Kidney capillary endothelial cell (primary cell): Measurements from ENCODE around the gene LSG1.

ENCODE experiments used
- DNase-seq: peaks from one replicate; pipeline ENCODE4 v3.0.0-alpha.2; 2018; ENCODE audit warnings: low spot score

The LSG1 gene

DNA sequence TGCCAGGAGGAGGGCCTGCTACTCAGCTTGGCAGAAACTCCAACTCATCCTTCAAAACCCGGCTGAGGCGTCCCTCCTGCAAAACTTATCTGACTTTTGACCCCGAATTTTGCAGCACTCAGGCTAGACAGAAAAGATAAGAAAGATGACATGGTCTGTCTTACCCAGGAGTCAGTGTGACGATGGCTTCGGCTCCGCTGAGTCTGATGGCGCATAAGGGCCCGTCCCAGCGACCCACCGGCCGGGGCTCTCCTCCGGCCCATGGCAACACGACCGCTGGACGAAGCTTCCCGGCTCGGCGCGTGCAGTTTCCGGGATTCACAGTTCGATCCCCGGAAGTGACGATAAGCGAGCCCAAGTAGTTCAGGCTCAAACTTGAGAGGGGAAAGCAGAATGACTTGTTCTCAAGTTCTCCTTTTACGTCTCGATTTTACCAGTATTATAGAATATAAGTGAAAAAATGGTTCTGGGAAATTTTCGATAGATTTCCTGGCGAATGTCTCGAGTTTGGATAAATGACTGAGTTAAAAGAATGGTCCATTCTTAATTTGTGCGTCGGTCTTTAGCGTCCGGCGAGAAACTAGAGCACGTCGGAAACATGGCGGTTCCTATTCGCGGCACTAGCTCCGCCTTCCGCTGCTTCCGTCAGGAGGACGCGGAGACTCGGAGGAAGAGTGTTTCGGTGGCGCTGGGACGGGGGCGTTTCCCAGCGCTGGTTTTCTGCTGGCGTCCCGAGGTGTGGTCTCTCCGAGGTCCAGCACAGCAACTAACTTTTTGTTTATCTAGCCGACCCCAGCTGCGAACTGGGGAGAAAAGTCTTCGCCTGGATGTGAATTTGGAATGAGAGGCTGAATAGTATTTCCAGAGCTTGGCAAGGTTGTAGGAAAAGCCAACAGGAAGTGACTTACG, at the start of gene LSG1:
Gene LSG1, minus strand, starts transcription at position 292 of the 909 bp plus-strand sequence. Its CDS starts 29 bp downstream, at position 263.
- peak; percentile 94 for DNase-seq

DNA sequence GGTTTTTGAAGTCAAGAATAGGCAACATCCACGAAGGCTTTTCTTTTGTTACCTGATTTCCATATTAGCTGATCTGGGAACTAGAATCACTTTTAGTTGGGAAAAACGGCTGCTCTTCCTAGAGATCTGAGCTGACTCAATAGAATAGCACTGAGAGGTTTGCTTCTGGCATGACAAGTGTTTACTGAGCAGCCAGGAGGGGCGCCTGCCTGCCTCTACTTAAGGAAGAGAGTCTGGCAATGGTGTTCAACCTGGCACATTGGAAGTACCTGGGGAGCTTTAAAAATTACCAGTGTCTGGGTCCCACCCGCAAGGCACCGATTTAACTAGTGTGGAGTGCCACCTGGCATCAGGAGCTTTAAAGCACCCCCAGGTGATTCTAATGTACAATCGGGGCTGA, 48.1 kb upstream of the LSG1 start:
- DNase-seq = no peak

DNA sequence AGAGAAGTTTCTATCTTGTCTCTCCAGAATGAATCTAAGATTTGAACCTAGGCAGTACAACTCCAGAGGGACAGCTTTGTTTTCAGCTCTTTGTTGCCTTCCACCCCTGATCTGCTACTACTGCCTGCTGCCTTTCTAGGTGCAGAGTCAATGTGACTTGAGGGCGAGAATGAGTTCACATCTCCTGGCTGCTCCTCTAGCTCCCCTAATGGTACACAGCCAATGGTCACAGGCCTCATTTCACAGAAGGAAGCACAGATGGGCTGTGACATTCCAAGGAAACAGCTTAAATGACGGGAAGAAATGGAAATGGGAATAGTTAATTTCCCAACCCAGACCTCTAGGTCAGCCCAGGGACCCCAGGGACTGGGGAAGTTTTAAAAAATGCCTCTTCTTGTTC, 46.1 kb upstream of the LSG1 start:
- no peak for DNase-seq

DNA sequence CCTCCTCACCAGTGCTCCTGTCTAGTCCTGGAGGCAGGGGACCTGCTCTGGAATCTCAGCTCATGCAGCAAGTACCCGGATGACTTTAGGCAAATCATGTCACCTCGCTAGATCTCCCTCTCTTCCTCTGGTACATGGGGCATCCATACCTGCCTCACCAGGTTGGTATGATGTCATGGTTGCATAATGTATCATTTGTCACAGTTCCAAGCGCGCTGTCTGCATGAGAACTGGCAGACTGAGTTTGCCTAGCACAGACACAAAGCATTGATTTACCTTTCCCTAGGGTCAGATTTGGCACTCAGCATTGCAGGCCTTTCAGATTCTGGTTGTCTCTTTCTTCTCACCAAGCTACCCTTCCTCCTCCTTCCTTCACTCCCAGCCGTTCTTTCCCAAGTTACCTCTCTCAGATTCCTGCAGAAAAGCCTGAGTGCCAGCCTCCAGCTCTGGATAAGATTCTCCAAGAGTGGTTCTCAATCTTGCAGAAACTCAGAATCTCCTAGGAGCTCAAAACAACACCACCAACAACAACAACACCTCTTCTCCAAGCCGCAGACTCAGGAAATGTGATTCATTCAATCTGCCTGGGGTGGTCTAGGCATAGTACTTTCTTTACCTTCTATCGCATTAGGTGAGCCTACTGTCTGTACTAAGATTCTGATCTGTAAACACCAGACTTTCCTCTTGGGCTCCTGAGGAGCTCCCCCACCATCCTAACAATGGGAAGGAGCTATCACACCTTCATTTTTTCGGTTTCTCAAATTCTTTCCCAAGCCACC, 43.2 kb upstream of the LSG1 start:
- DNase-seq = peak; percentile 26

DNA sequence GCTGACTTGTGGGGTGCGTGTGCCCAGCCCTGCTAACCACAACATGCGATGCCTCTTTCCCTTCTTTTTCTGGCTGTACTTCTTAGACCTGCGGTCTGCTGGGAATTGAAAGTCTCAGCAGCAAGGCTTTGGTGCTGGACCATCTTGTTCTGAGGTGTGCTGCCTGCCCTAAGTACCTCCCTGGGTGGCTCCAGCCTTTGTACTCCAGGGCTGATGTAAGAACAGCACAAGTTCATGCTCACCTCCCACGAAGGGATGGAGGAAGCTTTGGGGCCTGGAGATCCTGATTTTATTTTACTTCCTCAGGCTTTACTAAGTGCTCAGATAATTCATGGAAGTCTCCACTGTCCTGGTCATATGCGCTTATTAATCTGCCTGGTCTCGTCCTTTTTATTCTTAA, 42.6 kb upstream of the LSG1 start:
- DNase-seq = no peak

DNA sequence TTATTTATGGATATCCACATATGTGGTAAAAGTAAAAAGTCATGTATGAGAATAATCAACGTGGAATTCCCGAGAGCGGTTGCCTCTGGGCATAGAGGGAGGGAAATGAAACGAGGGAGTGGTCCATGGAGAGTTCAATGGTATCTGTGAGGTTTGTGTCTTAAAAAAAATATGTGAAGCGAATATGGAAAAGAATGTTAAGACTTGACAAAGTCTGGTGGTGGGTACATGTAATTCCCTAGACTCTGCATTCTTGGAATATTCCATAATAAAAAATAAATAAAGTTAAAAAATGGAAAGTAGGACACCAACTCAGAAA, 42.1 kb upstream of the LSG1 start:
- no peak for DNase-seq

DNA sequence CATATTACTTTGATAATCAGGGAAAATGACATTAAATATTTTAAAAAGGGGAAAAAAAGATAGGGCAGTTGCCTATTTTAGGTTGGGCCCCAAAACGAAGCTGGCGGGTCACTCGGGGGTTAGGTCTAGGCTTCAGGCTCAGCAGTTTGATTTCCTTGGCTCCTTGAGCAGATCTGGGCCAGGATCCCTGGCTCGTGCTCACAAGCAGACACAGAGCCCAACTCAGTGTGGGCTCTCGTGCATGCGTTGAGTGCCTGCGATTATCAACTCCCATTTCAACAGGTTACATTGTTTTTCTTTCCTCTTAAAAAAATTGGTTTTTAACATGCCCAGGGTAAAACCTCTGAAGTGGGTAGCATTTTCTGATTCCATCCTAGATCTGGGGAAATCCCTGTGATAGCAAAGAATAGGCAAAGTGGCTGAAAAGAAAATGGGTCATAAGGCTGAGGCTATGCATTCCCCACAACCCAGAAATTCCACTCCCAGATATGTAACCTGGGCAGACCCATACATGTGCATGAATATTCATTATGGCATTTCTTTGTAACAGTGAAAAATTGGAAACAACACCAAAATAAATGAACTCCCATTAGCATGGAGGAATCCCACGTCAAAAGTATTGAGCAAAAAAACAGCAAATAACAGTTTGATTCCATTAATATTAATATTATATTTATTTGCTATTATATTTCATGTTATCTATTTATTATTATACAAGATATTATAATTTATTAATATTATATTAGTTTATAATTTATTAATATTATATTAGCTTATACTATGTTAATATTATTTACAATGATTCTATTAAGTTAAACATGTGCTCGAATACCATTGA, 41.5 kb upstream of the LSG1 start:
- DNase-seq = no peak

DNA sequence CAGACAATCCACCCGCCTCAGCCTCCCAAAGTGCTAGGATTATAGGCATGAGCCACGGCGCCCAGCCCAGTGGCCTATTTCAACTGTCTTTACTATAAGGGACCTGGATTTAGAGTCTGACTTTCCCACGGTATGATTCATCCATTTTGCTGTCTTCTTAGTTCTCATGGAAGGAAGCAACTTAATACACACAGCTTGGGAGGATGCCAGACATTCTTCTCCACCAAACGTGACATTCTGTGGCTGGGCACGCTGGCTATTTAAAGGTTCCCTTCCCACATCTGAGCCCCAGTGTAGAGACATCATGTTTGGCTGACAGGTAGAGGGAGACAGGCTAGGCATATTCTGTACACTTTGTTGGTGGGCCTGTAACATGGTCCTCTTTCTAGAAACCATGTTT, 39.9 kb upstream of the LSG1 start:
- DNase-seq = peak; percentile 98

DNA sequence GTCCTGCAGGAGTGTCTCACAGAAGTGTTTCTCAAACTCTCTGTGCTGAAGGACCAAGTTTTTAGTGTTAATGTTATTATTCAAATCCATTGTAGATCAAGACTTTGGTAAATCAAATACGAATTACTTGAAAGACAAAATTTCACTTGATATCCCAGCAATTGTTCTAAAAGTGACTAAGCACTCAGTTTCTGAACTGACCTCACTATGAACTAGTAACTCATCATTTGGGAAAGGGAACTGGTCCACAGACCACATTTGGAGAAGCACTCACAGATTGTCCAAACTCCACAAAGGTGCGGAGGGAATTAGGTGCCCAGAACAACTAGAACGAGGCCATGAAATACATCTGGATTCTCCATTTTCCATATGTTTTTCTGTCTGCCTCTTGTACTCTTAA, 39.3 kb upstream of the LSG1 start:
- DNase-seq = peak; percentile 47

DNA sequence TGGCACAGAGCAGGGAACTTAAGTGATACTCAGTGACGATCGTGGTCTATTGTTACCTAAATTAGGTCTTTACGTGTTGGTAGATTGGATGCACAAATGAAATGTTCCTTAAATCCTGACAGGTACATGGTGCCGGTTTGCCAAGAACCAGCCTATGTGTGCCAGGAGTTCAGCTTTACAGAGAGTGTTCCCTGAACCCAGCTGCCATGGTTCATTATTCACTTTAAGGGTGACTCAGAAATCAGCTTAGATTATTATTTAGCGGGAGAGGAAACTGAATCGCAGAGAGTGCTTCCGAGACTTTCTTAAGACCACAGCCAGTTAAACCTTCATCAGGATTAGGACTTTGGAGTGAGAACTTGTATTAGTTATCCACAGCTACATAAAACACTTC, 35.2 kb upstream of the LSG1 start:
- DNase-seq = no peak

DNA sequence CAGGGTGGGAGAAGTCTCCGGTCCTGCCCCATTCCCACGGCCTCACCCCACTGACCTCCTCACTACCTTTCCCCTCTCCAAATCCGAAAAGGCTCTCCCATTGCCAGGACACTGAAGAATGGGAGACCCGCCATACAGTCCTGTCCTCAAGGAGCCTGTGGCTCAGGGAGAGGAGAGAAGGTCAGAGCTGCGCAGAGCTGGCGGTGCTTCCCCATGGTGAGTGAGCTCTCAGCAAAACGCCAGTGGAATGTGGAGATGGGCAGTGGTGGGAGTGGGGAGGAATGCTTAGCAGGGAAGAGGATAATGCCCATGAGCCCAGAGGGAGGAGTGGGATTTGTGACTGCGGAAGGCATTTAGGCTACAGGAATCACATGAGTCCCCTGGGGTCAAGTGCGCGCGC, 33.8 kb upstream of the LSG1 start:
- DNase-seq = no peak

DNA sequence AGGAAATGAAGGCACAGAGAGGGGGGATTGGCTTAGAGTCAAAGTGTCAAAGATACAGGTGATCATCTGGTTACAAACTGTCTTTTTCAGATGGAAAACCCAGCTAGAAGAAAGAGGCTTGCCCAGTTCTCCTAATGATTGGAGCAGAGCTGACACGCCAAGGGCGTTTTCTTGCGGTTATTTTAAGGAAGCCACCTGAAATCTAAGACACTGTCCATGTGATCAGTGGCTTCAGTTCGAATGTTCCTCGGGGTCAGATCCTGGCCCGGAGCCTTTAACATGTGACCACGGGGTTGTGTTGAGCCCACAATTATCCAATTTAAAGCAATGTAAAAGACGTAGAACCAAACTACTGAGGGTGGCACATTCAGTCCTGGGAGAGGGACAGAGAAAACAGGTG, 33.2 kb upstream of the LSG1 start:
- no peak for DNase-seq

DNA sequence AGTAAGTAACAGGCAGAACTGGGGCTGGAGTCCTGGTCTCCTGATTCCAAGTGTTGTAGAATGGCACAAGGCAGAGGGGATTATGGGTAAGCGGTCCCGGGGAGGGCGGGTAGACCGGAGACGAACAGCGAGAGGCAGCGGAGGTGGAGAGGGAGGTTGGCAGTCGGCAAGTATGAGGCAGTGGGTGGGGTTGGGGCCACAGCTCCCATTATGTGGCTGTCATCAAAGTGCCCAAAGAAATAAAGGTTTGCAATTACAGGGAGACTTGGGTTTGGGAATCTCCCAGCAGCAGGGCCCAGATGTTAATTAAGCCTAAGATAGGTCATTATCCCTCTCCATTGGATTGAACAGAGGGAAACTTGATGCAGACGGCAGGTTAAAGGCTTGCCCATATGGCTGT, 30.6 kb upstream of the LSG1 start:
- no peak for DNase-seq

DNA sequence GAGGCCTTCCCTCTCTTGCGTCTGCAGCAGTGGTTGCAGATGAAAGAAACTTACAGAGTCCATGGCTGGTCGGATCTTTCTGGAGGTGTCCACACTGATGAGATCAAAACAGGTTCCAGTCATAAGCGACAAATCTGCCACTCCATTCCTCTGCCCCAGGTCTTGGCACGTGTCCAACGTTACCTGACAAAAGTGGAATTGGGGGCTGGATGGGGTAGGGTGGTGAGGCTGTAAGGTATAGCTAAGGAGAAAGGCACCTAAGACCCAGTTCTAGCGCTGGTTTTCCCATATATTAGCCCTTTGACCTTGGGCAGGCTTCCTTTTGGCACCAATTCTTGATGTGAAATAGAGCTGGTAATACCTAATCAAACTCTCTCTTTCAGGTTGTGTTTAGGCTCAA, 24.7 kb upstream of the LSG1 start:
- DNase-seq = no peak

DNA sequence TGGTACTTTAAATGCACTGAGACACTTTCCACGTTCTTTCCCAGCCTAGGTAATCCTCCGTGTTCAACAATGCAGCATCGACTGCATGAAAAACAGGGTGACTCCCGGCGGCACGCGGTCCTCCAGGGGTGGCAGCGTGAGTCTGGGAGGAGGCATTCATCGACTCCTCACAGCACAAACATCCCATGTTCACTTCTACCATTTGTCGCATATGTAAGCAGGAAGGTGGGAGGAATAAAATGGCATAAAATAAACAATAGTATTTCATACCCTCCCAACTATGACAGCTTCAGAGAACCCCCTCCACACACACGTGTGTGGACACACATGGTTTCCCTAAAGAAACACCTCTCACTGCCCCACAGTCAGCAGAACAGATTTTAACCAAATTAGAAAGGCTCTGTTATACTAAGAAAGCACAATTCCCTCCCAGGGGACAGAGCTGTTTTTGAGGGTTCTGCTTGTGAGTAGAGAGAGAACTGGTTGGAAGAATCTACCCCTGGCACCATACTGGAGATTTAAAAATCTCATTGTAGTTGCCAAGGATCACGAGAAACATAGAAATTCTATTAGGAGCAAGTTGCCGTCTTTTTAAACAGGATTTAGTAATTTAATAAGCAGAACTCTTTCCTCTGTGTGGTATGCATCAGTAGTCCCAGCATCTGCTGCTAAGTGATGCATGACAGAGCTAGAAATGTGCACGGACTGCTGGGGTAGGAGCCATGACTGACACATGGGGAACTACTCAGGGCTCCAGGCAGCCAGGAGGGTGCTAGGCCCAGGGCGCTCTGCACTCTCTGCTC, 19.7 kb upstream of the LSG1 start:
- DNase-seq = peak; percentile 24

DNA sequence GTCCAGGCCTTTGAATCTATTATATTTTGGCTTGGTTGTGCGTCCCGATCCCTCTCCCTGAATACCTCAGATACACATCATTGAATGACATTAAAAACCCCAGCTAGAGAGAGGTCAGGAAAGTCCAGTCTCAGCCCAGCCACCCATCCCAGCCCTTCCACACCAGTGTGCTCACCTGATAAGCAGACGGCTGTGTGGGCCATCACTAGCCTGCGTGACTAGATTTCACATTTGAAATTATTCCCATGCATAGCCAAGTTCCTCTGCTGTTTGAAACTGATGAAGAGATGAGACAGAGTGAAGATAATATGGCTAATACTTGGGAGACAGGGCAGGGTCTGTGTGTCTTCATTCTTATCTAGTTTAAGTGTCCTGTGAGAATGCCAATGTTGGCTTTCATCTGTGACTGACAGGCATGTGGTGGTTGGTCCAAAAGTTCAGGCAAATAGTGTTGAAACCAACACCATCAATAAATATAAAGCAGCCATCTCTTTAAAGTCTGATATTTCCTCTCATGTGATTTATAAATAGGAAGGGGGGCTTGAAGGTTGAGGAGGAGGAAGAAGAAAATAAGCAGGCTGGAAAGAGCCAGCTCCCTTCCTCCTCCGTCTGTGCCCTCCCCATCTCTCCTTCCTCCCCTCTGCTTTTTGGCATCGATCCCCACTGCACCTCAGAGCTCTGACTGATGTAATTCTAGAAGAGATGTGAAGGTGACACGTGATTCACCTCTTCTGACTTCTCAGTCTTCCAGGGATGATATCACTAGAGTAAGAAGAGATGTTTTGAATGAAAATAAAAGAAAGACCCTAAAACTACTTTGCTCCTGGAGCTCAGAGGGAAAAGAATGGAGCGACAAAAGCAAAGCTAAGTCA, 18.7 kb upstream of the LSG1 start:
- DNase-seq = peak; percentile 44

DNA sequence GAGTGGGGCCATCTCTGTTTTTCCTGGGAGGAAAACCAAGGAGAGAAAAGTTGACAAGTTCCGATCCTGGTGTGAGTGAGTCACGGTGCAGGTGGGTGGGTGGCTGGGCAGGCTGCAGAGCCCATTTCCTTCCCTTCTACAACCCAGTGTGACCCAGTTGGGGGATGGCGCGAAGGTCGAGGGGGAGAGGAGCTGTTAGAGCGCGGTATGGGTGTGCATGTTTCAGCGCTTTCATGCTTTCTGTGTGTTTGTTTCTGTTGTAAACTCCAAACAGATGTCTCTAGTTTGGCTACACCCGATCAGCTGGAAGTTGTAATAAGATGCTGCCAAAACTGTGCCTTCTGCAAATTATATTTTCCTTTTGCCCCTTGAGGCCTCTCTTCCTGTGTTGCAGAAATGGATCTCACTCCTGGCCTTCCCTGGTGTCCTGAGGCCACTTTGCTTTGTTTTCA, 17.5 kb upstream of the LSG1 start:
- peak; percentile 68 for DNase-seq

DNA sequence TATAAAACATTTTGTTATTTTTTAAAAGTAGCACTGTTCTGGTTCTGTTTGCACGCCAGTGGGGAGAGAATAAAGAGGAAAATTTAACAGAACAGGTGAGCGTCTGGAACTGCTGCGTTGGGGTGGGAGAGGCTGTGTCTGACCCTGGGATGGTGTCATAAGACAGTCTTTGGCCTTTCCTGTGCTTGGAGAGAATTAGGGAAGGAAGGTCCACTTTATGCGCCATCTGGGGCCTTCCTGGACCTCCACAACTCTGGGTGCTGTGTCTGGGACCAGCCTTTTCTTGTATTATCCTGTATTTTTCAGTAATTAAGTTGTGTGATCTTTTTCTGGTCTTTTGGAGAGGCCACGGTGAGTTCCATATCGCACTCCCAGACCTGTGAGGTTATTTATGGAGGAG, 17.0 kb upstream of the LSG1 start:
- DNase-seq = no peak

DNA sequence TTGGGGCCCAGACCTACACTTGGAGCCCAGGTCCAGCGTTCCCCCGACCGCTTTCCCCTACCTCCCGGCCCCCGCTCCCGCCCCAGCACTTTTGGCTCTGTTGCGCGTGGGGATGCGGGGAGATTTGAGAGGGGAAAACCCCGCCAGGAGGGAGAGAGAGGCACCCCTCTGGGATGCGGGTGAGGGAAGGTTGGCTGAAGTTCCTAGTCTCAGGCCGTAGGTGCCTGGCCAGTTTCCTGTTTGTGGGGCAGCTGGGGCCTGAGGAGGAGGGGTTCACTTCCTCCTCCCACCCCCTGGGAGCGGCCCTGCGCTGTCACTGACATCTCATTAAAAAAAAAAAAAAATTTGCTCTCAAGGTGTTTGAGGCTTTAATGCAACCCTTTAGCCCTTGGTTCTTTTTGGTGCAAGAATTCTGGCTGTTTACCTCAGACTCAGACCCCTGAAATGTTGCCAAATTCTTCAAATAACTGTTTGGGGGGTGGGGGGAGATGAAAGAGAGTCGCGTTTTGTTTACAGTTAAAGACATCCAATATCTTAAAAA, 16.3 kb upstream of the LSG1 start:
- peak; percentile 40 for DNase-seq

DNA sequence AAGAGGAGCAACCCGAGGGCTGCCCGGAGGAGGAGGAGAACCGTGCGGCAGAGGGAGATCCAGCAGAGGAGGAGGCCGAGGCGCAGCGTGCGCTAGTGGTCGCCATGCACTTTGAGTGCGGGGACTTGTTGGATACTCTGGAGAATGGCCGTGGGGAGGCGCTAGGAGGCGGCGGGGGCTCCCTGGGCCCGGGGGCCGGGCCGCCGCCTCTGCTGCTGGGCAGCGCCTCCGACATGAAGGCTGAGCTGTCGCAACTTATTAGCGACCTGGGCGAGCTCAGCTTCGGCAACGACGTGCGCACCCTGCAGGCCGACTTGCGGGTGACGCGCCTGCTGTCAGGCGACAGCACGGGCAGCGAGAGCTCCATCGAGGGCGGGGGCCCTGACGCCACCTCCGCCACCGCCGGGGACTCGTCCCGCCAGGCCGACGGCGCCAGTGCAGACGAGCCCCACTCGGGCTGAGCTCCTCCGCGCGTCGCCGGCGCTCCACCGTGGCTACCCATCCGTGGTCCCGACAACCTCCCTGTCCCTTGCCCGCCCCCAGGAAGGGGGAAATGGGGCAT, 15.7 kb upstream of the LSG1 start:
- DNase-seq = peak; percentile 38
